ENCODE measurements around the gene ARHGAP44. TPM values are rescaled to one million over a fixed set of nuclear protein-coding genes. Genes with fewer than 3 reads are reported as not detected.
A peak's percentile ranks its signal among the peaks of the same experiment; 100 is the strongest.
"Not testable (repeated sequence)": the region's sequence is repeated elsewhere in the genome, so short reads cannot be mapped to it uniquely, and the experiment has no call there.

The ARHGAP44 gene
- polyA plus RNA-seq, 4 donors: 6.6 to 9.0 (median 7.6) TPM

DNA sequence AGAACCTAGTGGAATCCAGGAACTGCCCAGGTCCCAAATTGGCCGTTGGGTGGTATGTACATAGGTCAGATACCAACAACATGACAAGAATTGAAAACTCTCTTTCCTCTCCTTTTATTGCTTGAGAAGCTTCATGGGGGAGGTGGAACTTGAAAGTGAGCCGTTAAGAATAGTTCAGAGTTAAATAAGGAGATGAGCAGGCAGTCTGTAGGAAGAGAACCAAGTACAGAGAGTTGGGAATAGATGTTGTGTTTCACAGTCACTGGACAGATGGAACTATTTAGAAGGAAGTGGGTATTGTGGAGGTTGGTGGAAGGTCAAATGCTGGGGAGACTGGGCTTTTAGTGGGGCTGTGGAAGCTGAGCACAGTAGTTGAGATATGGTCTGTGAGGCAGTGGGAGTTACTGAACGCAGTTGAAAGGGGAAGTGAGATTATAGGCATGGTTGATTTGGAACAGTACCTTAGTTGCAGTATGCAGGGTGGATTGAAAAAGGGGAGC lies 26.4 kb downstream of the ARHGAP44 start:
- DNase-seq (ENCODE audit: low read depth in 4 of 4, low spot score in 2 of 4): no peak

DNA sequence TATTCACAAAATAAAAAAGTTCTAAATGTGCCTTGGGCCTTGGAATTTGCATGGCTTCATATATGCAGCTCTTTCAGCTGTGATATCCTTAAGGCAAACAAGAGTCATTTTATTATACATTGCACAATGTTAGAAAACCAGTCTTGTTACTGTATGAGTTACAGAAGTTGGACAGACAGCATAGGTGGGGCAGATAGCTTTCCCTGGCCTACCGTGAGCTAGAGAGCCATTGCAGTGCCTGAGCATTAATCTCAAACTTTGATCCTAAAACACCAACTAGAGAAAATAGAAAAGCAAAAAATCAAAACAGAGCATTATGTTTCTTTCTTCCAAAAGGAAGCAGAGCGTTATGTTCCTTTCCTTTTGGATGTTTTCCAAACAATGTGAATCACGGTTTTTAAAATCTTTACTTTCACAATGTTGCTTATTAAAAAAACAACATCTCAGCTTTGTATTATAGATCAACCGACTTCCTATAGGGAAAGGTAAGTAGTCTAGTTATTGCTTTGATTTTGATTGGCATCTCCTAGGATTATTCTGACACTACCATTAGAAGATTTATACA lies 32.2 kb downstream of the ARHGAP44 start:
- DNase-seq (ENCODE audit: low read depth in 4 of 4, low spot score in 2 of 4): no peak

DNA sequence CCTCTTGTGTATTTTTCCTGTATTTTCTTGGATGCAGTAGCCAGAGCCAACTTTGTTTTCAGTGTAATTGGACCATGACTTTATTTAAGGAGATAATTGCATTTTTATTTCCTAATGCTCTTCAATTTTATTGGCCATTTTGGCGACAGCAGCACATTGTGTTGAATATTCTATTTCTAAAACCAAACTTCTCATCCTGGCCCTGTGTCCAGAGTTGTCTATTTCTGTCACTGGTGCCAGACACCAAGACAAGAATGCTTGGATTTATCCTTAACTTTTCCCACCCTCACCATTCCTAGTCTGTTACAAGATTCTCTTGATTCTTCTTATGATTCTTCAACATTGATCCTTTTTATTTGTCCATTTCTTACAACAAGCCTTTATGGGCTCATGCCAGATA lies 37.1 kb downstream of the ARHGAP44 start:
- DNase-seq (ENCODE audit: low read depth in 4 of 4, low spot score in 2 of 4): no peak

DNA sequence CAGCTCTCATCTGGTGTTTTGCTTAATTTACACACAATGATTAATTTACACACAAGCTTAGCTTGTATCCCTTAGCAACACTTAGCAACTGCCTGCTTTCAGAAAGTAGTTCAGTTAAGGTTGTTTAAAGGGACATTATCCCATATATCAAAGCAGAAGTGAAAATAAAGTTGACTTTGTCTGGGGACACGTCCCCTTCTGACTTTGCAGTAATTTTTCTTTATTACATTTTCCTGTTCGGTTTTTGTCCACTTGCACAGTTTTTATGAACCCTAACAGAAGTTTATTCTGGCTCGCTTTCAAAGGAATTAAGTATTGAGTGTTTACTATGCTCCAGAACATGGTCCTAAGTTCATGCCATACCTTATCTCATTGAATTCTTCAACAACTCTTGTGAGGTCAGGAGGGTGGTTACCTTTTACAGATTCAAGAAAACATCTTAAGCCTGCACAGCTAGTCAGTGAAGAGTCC lies 41.5 kb downstream of the ARHGAP44 start:
- peak; percentile 41 to 60 (median 53) for DNase-seq (ENCODE audit: low read depth in 4 of 4, low spot score in 2 of 4)

DNA sequence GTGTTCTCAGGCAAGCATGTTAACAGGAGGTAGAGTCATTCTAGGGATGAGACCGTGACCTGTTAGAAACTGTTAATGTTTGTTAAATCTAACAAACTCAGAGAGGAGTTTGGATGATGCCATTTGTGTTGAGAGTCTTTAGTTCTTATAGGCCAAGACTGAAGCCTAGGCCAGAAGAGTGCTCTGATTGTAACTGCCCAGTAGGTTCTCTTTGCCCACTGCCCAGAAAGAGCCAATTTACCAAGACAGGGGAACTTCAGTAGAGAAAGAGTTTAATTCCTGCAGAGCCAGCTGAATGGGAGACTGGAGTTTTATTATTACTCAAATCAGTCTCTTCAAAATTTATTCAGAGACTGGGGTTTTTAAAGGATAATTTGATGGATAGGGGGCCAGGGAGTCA lies 42.5 kb downstream of the ARHGAP44 start:
- DNase-seq (ENCODE audit: low read depth in 4 of 4, low spot score in 2 of 4): no peak

DNA sequence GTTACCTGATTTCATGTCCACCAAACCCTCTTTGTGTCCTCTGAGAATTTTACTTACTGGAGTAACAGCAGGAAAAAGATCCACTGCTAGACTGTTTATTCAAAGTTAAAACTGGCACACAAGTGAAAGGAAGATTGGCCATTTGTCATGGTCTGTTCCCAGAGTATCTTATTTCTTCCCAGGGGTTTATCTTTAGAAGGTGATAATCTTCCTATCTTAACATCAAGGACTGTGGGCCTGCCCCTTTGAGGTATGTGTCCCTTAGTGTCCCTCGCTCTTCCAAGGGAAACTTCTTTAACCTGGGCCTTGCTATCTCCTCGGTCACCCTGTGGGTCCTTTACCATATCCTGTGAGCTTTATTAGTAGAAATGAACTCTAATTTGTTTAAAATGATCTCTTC lies 49.7 kb downstream of the ARHGAP44 start:
- DNase-seq (ENCODE audit: low read depth in 4 of 4, low spot score in 2 of 4): no peak

DNA sequence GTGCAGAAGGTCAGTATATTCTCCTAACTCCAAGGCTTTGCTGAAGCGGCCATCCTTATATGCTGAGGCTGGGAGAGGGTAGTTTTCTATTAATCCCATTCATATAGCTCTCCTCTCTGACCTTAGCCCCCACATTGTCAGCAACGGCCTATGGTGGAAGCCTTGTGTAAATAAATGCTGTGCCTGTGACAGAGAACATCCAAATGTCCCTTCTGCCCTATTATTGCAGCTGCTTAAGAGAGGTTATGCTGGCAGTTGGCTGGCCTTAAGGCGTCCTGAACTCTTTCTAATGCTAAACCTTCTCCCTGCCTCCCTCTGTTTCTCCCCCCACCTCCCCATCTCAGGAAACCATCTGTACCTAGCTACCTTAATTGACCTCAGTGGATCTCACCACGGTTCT lies 53.6 kb downstream of the ARHGAP44 start:
- no peak for DNase-seq (ENCODE audit: low read depth in 4 of 4, low spot score in 2 of 4)

DNA sequence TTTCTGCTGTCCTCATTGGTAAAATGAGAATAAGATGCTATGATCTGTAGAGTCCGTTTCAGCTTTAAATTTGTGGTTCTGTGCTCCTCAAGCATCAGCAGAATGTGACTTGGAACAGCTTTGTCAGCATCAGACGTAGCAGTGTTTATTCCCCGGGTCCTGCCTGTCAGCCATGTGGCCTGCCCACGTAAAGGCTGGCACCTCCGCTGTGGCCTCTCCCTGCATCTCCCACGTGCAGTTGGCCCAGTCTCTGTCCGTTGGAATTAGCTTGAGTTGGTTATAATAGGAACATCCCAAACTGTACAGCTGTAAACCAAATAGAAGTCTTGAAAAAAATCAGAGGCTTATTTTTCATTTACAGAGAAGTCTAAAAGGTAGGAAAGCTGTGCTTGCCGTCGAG lies 61.7 kb downstream of the ARHGAP44 start:
- DNase-seq (ENCODE audit: low read depth in 4 of 4, low spot score in 2 of 4): no peak

DNA sequence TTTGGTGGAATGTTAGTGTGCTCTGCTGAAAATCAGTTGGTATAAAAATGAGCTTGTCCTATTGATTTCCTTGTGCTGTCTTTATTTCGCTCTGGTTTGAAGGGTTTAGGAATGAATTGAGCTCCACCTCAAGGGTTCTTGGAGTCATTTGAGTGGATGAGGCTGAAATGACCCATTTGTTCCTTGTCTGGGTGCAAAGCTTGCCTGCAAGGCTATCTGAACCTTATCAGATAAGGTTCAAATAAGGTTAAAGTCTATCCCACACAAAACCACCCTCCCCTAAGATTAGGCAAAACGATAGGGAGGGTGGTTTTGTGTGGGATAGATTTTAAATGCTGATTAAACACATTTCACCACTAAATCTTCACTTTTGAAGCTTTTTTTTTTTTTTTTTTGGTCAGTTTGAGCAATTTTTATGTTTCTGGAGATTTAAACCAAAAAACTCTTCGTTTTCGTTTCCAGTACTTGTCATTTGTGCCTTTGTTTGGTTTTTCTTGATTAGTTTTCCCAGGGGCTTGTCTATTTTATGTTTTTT lies 62.7 kb downstream of the ARHGAP44 start:
- DNase-seq (ENCODE audit: low read depth in 4 of 4, low spot score in 2 of 4): no peak

DNA sequence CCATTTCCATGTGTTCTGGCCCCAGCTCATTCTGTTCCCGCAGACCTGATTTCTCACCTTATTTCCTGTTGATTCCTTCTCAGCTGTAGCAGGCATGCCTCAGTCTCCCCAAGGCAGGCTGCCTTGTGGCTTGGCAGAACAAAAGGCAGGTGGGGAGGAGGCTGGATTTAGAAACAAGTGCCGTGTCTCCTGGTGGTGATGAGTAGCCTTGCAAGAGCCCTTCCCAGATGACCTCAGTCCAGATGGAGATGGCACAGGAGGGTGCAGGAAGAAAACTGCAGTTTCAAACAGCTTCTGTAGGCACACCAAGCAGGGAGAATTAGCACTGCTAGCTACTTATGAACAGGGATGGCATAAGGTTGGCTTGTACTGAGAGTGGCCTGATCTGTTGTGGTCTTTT lies 64.6 kb downstream of the ARHGAP44 start:
- DNase-seq (ENCODE audit: low read depth in 4 of 4, low spot score in 2 of 4): no peak

DNA sequence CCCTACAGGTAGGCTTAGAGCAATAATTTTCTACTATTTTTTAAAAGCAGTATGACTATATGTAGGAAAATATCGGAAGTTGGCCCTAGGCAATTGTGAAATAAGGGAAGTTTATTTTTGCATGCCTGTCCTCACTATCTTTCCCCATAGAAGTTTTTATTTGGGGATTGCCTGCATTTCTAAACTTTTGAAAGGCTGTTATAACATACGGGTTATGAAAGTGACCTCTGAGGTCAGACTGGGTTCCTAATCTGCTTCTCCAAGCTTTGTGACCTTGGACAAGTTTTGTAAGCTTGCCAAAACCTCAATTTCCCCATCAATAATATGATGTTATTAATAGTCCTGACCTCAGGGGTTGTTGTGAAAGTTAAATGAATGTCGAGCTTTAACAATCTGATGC lies 67.1 kb downstream of the ARHGAP44 start:
- no peak for DNase-seq (ENCODE audit: low read depth in 4 of 4, low spot score in 2 of 4)

DNA sequence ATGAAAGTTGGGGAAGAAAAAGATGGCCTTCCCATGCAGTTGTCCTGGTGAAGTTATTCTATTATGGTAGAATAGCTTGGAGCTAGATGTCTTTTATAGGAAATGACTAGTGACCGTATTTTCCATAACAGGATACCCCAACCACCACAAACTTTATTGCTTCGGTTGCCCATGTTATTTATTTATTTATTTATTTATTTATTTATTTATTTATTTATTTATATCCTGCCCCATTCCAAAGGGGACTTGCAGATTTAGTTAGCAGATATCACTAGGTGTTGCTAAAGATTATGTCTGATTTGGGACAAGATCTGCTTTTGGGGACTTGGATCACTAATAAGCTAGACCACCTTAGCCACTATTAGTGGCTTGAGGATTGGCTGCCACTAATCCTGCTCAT lies 68.3 kb downstream of the ARHGAP44 start:
- DNase-seq (ENCODE audit: low read depth in 4 of 4, low spot score in 2 of 4): no peak

DNA sequence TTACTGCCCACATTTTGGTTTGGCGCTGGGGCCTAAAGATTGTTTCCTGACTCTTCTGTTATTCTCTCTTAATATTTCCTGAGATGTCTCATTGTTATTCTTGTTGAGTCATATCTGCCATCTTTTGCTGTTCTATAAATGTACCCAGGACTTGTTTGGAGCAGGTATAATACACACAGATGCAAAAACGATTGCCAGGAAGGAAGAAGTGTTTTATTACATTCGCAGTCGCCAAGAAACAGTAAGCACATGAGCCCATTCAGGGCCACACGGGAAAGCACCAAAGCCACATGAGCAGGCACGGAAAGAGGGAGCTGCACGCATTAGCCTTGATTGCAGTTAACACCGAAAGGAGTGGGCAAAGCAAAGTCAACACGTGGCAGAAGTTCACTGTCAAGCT lies 70.2 kb downstream of the ARHGAP44 start:
- DNase-seq (ENCODE audit: low read depth in 4 of 4, low spot score in 2 of 4): no peak

DNA sequence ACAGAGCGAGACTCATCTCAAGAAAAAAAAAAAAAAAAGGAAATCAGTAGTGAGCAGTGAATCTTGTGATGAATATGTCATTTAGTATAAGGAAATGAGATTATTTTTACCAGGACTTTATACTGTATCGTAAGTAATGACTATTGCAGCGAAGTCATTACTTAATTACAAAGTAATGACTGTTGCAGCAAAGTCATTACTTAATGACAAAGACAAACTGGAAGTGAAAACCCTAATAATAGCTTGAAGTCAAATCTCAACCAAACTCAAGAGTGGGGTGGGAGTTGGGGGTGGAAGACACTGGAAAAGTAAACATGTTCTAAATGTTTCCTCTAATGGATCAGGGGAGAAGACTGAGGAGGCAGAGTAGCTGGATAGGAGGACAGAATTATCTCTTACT lies 76.5 kb downstream of the ARHGAP44 start:
- DNase-seq (ENCODE audit: low read depth in 4 of 4, low spot score in 2 of 4): no peak

DNA sequence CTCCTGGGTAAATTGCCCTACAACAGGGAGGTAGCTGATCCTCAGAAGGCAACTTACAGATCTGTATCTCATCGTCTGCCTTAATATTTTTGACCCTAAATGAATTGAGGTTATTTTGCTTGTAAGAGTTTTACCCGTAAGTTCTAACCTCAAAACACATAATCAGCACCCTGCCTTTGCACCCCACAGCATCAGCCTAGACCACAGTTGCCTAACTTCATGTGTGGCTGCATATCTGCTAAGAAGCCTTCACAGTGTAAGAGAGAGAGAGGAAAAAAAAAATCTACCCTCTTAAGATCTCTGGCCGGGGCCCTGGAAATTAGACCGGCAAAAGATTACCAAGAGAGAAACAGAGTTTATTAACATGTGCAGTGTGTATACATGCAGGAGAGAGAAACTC lies 76.9 kb downstream of the ARHGAP44 start:
- DNase-seq (ENCODE audit: low read depth in 4 of 4, low spot score in 2 of 4): no peak

DNA sequence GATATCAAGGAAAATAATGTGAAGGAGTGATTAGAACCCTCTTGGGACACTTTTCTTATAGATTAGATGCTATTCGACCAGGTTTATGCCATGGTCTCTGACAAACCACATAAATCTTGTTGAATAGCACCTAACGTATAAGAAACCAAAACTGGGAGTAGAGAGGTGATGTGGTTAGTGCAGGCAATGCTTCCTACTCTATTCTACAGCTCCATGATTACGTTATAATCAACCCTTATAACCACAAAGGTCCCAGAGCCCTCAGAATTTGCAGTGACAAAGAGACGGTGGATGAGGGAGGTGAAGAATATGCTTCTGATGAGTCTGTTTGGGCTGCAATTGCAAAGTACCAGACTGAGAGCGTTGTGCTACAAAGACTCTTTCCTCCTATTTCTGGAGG lies 78.4 kb downstream of the ARHGAP44 start:
- no peak for DNase-seq (ENCODE audit: low read depth in 4 of 4, low spot score in 2 of 4)

DNA sequence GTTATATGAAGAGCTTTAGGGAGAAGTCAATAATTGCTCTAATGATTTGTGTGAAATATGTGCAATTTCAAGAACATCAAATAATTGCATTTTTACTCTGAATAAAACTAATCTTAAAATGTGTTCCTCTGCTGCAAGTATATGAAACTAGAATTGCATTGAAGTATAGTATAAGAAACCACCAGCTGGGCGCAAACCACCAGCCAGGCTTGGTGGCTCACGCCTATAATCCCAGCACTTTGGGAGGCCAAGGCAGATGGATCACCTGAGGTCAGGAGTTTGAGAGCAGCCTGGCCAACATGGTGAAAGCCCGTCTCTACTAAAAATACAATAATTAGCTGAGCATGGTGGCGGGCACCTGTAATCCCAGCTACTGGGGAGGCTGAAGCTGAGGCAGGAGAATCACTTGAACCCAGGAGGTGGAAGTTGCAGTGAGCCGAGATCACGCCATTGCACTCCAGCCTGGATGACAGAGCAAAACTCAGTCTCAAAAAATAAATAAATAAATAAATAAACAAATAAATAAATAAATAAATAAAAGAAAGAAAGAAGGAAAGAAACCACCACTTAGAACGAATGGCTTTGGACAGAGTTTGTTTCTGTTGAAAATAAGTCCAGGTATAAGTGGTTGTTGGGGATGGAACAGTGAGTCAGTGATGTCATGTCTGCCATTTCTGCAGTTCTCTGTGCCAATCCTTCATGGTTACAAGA lies 84.3 kb downstream of the ARHGAP44 start:
- DNase-seq (ENCODE audit: low read depth in 4 of 4, low spot score in 2 of 4): not testable (repeated sequence)

DNA sequence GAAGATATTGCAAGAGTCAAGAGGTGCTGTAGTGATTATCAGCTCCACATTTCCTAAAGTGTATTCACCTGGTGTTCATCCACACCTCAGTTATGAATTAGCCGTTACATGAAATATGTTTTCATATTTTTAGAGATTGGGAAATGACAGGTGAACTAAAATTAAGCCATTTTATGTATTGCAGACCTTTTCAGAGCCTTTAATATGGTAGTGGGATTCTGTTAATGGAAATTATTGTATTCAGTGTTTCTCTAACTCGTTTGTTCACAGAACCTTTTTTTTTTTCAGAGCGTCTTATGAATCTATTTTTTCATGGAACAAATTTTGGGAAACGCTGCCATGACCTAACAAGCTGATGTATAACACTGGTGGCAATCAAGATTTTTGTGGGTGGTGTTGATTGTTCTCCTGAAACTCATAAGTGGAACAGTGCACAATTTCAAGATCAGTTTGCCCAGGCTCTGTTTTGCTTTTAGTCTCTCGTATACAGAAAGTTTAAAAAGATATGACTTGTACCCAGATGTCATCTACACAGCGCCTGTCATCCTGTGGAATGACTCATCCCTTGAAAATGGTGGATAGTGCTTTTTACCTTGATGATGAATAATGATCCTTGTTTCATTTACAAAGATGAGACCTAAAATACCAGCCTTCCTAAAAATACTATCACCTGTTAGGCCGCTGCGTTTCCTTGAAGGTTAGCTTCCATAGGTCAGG lies 88.8 kb downstream of the ARHGAP44 start:
- DNase-seq (ENCODE audit: low read depth in 4 of 4, low spot score in 2 of 4): no peak

DNA sequence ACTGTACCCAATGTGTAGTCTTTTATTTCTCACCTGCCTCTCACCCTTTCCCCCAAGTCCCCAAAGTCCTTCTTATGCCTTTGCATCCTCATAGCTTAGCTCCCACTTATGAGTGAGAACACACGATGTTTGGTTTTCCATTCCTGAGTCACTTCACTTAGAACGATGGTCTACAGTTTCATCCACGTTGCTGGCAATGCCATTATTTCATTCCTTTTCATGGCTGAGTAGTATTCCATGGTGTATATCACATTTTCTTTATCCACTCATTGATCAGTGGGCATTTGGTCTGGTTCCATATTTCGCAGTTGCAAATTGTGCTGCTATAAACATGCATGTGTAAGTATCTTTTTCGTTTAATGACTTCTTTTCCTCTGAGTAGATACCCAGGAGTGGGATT lies 89.8 kb downstream of the ARHGAP44 start:
- DNase-seq (ENCODE audit: low read depth in 4 of 4, low spot score in 2 of 4): not testable (repeated sequence)

DNA sequence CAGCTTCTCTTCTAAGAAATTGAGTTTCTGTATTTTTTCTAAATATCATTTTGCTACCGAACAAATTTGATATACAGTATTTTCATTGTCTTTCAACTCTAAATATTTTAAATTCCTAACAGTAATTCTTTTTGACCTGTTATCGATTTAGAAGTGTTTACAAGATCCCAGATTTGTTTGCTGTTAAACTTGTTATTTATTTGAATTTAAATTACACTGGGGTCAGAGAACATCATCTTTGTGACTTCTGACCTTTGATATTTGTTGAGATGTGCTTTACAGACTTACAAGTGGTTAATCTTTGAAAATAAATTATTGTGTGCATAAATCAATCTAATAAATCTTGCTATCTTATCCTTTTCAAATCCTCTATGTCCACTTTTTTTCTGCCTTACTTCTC lies 94.2 kb downstream of the ARHGAP44 start:
- DNase-seq (ENCODE audit: low read depth in 4 of 4, low spot score in 2 of 4): no peak

DNA sequence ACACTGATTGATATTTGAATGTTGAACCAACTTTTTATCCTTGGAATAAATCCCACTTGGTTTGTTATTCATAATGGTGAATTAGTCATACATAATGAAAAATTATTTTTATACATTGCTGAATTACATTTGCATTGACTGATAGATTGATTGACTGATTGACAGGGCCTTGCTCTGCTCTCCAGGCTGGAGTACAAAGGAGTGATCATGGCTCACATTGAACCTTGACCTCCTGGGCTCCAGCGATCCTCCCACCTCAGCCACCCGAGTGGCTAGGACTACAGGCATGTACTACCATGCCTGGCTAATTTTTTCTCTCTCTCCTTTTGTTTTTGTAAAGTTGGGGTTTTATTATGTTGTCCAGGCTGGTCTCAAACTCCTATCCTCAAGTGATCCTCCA lies 97.8 kb downstream of the ARHGAP44 start:
- DNase-seq (ENCODE audit: low read depth in 4 of 4, low spot score in 2 of 4): no peak
